ENCODE measurements around the gene RORC.

Gene RORC

GRCh38 chr1:151760597-151761385, 70.8 kb downstream of the RORC start:
- TF ChIP-seq CTCF (IDR thresholded peaks at IDR 0.05; ENCODE audit: low read depth, low read length, missing control alignments), result no peak
- DNase-seq (ENCODE audit: low read depth), result no peak
- H3K4me3 ChIP-seq (ENCODE audit: low read depth, low read length), result no peak overlapping the region

- no peak overlapping the region for H3K4me3 ChIP-seq (ENCODE audit: low read depth, low read length)
- TF ChIP-seq CTCF (IDR thresholded peaks at IDR 0.05; ENCODE audit: low read depth, low read length, missing control alignments), result no peak
- DNase-seq (ENCODE audit: low read depth), result no peak
Measured at GRCh38 chr1:151759241-151759640, 72.4 kb downstream of the RORC start.

GRCh38 chr1:151756291-151756690, 75.3 kb downstream of the RORC start:
- DNase-seq (ENCODE audit: low read depth), result no peak
- H3K4me3 ChIP-seq (ENCODE audit: low read depth, low read length), result no peak overlapping the region
- TF ChIP-seq CTCF (IDR thresholded peaks at IDR 0.05; ENCODE audit: low read depth, low read length, missing control alignments), result no peak
